Astrocyte (in vitro differentiated cells and primary cell): ENCODE measurements around the gene ADCK1.

Experiments
- CTCF ChIP-seq: IDR thresholded peaks from 2 replicates; pipeline ENCODE4 v1.5.1; 2011; ENCODE audit warnings: low read depth, mild to moderate bottlenecking, inconsistent platforms, low read length, moderate library complexity; ENCODE audit not compliant: insufficient read depth
- EZH2 ChIP-seq: IDR thresholded peaks from 2 replicates; pipeline ENCODE4 v1.6.1; 2012; ENCODE audit warnings: mild to moderate bottlenecking, low read length, inconsistent platforms; ENCODE audit not compliant: insufficient read depth

GRCh38 chr14:77856941-77857340 is 57.0 kb downstream of the ADCK1 start:
- TF ChIP-seq CTCF (no peak), EZH2 (no peak)
